H9 (cell line): ENCODE measurements around the gene KIF19. TPM values are rescaled to one million over a fixed set of nuclear protein-coding genes. Genes with fewer than 3 reads are reported as not detected.

Source experiments
- DNase-seq: peaks from one replicate; pipeline ENCODE4 v3.0.0-alpha.2; 2017
- H2AFZ ChIP-seq: one replicate; pipeline ENCODE4 v1.6.1; 2013; ENCODE audit warnings: mild to moderate bottlenecking, low read length, control low read depth, moderate library complexity
- H2AK5ac ChIP-seq: 2 replicates; pipeline ENCODE4 v1.6.1; 2013; ENCODE audit warnings: low read length, control low read depth, mixed read lengths; ENCODE audit not compliant: insufficient read length
- H2BK120ac ChIP-seq: one replicate; pipeline ENCODE4 v1.6.1; 2013; ENCODE audit warnings: low read depth, mild to moderate bottlenecking, low read length, control low read depth, inconsistent platforms; ENCODE audit not compliant: poor library complexity, severe bottlenecking
- H2BK12ac ChIP-seq: 2 replicates; pipeline ENCODE4 v1.6.1; 2013; ENCODE audit warnings: low read length, control low read depth, mixed read lengths, low read depth; ENCODE audit not compliant: insufficient read length
- H2BK15ac ChIP-seq: 2 replicates; pipeline ENCODE4 v1.6.1; 2013; ENCODE audit warnings: low read depth, low read length, control low read depth
- H2BK20ac ChIP-seq: one replicate; pipeline ENCODE4 v1.6.1; 2013; ENCODE audit warnings: low read depth, mild to moderate bottlenecking, low read length, control low read depth, inconsistent platforms; ENCODE audit not compliant: poor library complexity, severe bottlenecking
- H2BK5ac ChIP-seq: 2 replicates; pipeline ENCODE4 v1.6.1; 2013; ENCODE audit warnings: low read length, control low read depth, mixed read lengths; ENCODE audit not compliant: insufficient read length
- H3K14ac ChIP-seq: 2 replicates; pipeline ENCODE4 v1.6.1; 2013; ENCODE audit warnings: low read length, control low read depth; ENCODE audit not compliant: insufficient read depth
- H3K18ac ChIP-seq: 2 replicates; pipeline ENCODE4 v1.6.1; 2013; ENCODE audit warnings: low read depth, mild to moderate bottlenecking, mixed read lengths, low read length, control low read depth; ENCODE audit not compliant: insufficient read length
- H3K23ac ChIP-seq: 2 replicates; pipeline ENCODE4 v1.6.1; 2013; ENCODE audit warnings: low read length, control low read depth, mixed read lengths, low read depth; ENCODE audit not compliant: insufficient read length
- H3K23me2 ChIP-seq: 2 replicates; pipeline ENCODE4 v1.6.1; 2013; ENCODE audit warnings: low read depth, mild to moderate bottlenecking, mixed read lengths, low read length, control low read depth; ENCODE audit not compliant: insufficient read length, poor library complexity, severe bottlenecking
- H3K27ac ChIP-seq: 2 replicates; pipeline ENCODE4 v1.5.1; 2013; ENCODE audit warnings: low read length, control low read depth, mixed read lengths, low read depth; ENCODE audit not compliant: insufficient read length
- H3K27me3 ChIP-seq: 2 replicates; pipeline ENCODE4 v1.6.1; 2013; ENCODE audit warnings: low read length, control low read depth, inconsistent platforms; ENCODE audit not compliant: insufficient read depth
- H3K4ac ChIP-seq: 2 replicates; pipeline ENCODE4 v1.6.1; 2013; ENCODE audit warnings: low read depth, mild to moderate bottlenecking, control low read depth, inconsistent platforms, low read length, moderate library complexity
- H3K4me1 ChIP-seq: 2 replicates; pipeline ENCODE4 v1.6.1; 2013; ENCODE audit warnings: low read length, control low read depth, inconsistent platforms; ENCODE audit not compliant: insufficient read depth
- H3K4me2 ChIP-seq: 2 replicates; pipeline ENCODE4 v1.6.1; 2013; ENCODE audit warnings: low read length, control low read depth, mixed read lengths; ENCODE audit not compliant: insufficient read length, insufficient read depth
- H3K56ac ChIP-seq: 2 replicates; pipeline ENCODE4 v1.6.1; 2013; ENCODE audit warnings: low read depth, mild to moderate bottlenecking, mixed read lengths, low read length, control low read depth; ENCODE audit not compliant: insufficient read length
- H3K79me1 ChIP-seq: 2 replicates; pipeline ENCODE4 v1.6.1; 2013; ENCODE audit warnings: low read depth, mild to moderate bottlenecking, moderate library complexity, low read length, control low read depth, inconsistent platforms; ENCODE audit not compliant: insufficient read depth, poor library complexity, severe bottlenecking
- H3K79me2 ChIP-seq: 2 replicates; pipeline ENCODE4 v1.6.1; 2013; ENCODE audit warnings: low read length, control low read depth, inconsistent platforms; ENCODE audit not compliant: insufficient read depth
- H3K9ac ChIP-seq: 2 replicates; pipeline ENCODE4 v1.6.1; 2013; ENCODE audit warnings: low read length, control low read depth, mixed read lengths; ENCODE audit not compliant: insufficient read length; ENCODE audit errors: extremely low read depth
- H3K9me3 ChIP-seq: one replicate; pipeline ENCODE4 v1.6.1; 2013; ENCODE audit warnings: low read depth, low read length, inconsistent platforms; ENCODE audit not compliant: control insufficient read depth
- H3T11ph ChIP-seq: one replicate; pipeline ENCODE4 v1.6.1; 2013; ENCODE audit warnings: mild to moderate bottlenecking, low read length, control low read depth, inconsistent platforms
- H4K20me1 ChIP-seq: one replicate; pipeline ENCODE4 v1.6.1; 2013; ENCODE audit not compliant: control insufficient read depth, insufficient read length, insufficient read depth
- H4K5ac ChIP-seq: 2 replicates; pipeline ENCODE4 v1.6.1; 2013; ENCODE audit warnings: low read depth, mild to moderate bottlenecking, mixed read lengths, low read length, control low read depth; ENCODE audit not compliant: insufficient read length
- H4K8ac ChIP-seq: replicated peaks from 2 replicates; pipeline ENCODE4 v1.6.1; 2013; ENCODE audit warnings: low read length, control low read depth, mixed read lengths, low read depth; ENCODE audit not compliant: insufficient read length
- H4K91ac ChIP-seq: 2 replicates; pipeline ENCODE4 v1.6.1; 2013; ENCODE audit warnings: low read depth, mild to moderate bottlenecking, moderate library complexity, mixed read lengths, low read length, control low read depth; ENCODE audit not compliant: insufficient read length
- H3K27ac Mint-ChIP-seq, 3 experiments: 2 replicates in 2 of 3; 3 replicates in 1 of 3; pipeline ENCODE4 v1.8.0; 2020 to 2021; ENCODE audit warnings: mixed read lengths in 3 of 3, mild to moderate bottlenecking in 1 of 3, moderate library complexity in 1 of 3
- H3K27me3 Mint-ChIP-seq: 2 replicates; pipeline ENCODE4 v1.8.0; 2021; ENCODE audit warnings: low read depth, mild to moderate bottlenecking, moderate library complexity, mixed read lengths
- H3K36me3 Mint-ChIP-seq, 3 experiments: 2 replicates in 2 of 3; 3 replicates in 1 of 3; pipeline ENCODE4 v1.8.0; 2020 to 2021; ENCODE audit warnings: low read depth in 3 of 3, mixed read lengths in 3 of 3; ENCODE audit not compliant: insufficient read depth in 1 of 3
- H3K4me1 Mint-ChIP-seq, 2 experiments: 2 replicates each; pipeline ENCODE4 v1.8.0; 2020; ENCODE audit warnings: mixed read lengths in 2 of 2
- H3K4me3 Mint-ChIP-seq, 2 experiments: 2 replicates in 1 of 2; 3 replicates in 1 of 2; pipeline ENCODE4 v1.8.0; 2020 to 2021; ENCODE audit warnings: mild to moderate bottlenecking in 2 of 2, mixed read lengths in 2 of 2, moderate library complexity in 1 of 2
- H3K9me3 Mint-ChIP-seq, 2 experiments: 2 replicates in 1 of 2; 3 replicates in 1 of 2; pipeline ENCODE4 v1.8.0; 2020; ENCODE audit warnings: mild to moderate bottlenecking in 2 of 2, mixed read lengths in 2 of 2, moderate library complexity in 1 of 2
- CTCF ChIP-seq: fragments of 200-600 bp; sonication (generic); conservative IDR thresholded peaks from 3 replicates; pipeline ENCODE4 v1.8.0; 2021; ENCODE audit warnings: antibody characterized with exemption, mild to moderate bottlenecking
- WGBS: extraction: QIAGEN DNeasy Blood & Tissue Kit; methylation state at CpG from one replicate; pipeline ENCODE4 v1.1.7; 2013; ENCODE audit warnings: missing lambda C conversion rate, low lambda C conversion rate, mixed read lengths; ENCODE audit not compliant: insufficient read length; ENCODE audit errors: extremely low coverage; 5-methylcytosine and 5-hydroxymethylcytosine counted together
- total RNA-seq: library from RNA; stranded (reverse); gene quantifications from 2 replicates; pipeline ENCODE4 v1.2.1, GENCODE V29; 2021

The KIF19 gene
- total RNA-seq, 1 experiment from 2014 or later = 0.13 TPM

- Mint-ChIP-seq H3K27me3 (peaks cover 33% of the 10 kb centered on the region), H3K4me1 (0 out of 4 replicates have a peak, but pooled peaks cover 0 to 1% of the 10 kb centered on the region in 2 experiments), H3K36me3 (no peaks in the 10 kb centered on the region; a peak in 1 of 7 replicates), H3K27ac (no peak overlapping the region), H3K4me3 (no peak overlapping the region), H3K9me3 (peaks cover 2 to 4% of the 10 kb centered on the region in 2 experiments; a peak in 3 of 5 replicates)
- H3K27ac ChIP-seq = no peak overlapping the region
- no peaks in the 10 kb centered on the region for H3K23me2 ChIP-seq
- H3K9me3 ChIP-seq = no peaks in the 10 kb centered on the region
- H3K4ac ChIP-seq = no peak overlapping the region
- H2BK20ac ChIP-seq = no peak overlapping the region
- H2BK12ac ChIP-seq = no peak overlapping the region
- H3K79me1 ChIP-seq = no peaks in the 10 kb centered on the region
- H4K5ac ChIP-seq = no peak overlapping the region
- no peak overlapping the region for H3K56ac ChIP-seq
- no peaks in the 10 kb centered on the region for H3K79me2 ChIP-seq
- no peak for TF ChIP-seq CTCF
- no peak overlapping the region for H2BK15ac ChIP-seq
- no peak overlapping the region for H2AFZ ChIP-seq
- H2AK5ac ChIP-seq = no peak overlapping the region
- no peak overlapping the region for H3K9ac ChIP-seq
- no peak for DNase-seq
- no peak overlapping the region for H3K23ac ChIP-seq
- H3K14ac ChIP-seq = no peak overlapping the region
- no peak overlapping the region for H3K18ac ChIP-seq
- no peak overlapping the region for H3T11ph ChIP-seq
- H2BK5ac ChIP-seq = no peak overlapping the region
- no peak overlapping the region for H3K4me2 ChIP-seq
- no peak overlapping the region for H2BK120ac ChIP-seq
- no peak overlapping the region for H4K8ac ChIP-seq
- H4K20me1 ChIP-seq = no peaks in the 10 kb centered on the region
- H4K91ac ChIP-seq = no peak overlapping the region
- WGBS = no CpG with 5 or more reads among the region's 11 CpGs
- H3K4me1 ChIP-seq = no peaks in the 10 kb centered on the region
- H3K27me3 ChIP-seq = no peaks in the 10 kb centered on the region
These were observed 26.6 kb upstream of the KIF19 start for GRCh38 chr17:74299226-74300009.
